SK-N-SH (cell line): ENCODE data around the gene TMTC4. TPM values are rescaled to one million over a fixed set of nuclear protein-coding genes. Genes with fewer than 3 reads are reported as not detected.

Experiments
- CTCF ChIA-PET: fragments of 300-600, 350-600 bp; formaldehyde crosslinking; extraction: SDS; loops from one replicate; lab custom pipeline; 2021; lab: Yijun Ruan, JAX
- POLR2A ChIA-PET: fragments of 350-600 bp; sonication (Branson Sonifier 250); formaldehyde crosslinking; extraction: SDS; loops from one replicate; lab custom pipeline; 2020; ENCODE audit warnings: antibody characterized with exemption, inconsistent platforms; lab: Yijun Ruan, JAX
- DNase-seq: peaks from one replicate; pipeline ENCODE4 v3.0.0; 2012
- H2AFZ ChIP-seq: fragments of 200-600 bp; sonication (generic); 2 replicates; pipeline ENCODE4 v1.8.1; 2016; ENCODE audit warnings: antibody characterized with exemption, mild to moderate bottlenecking, low read depth
- H3F3A ChIP-seq: fragments of 200-600 bp; sonication (generic); replicated peaks from 2 replicates; pipeline ENCODE3; 2016; ENCODE audit warnings: antibody characterized with exemption, mild to moderate bottlenecking; ENCODE audit not compliant: insufficient read depth
- H3K27ac ChIP-seq, 2 experiments: fragments of 200-500 bp in 1 of 2; fragments of 200-600 bp in 1 of 2; sonication (Bioruptor generic) in 1 of 2; sonication (generic), shearing (Covaris generic) in 1 of 2; 2 replicates each; pipeline versions ENCODE4 v1.5.1 to v1.6.1; 2014 to 2016; ENCODE audit warnings: low read depth in 2 of 2, inconsistent platforms in 1 of 2, low read length in 1 of 2, mild to moderate bottlenecking in 1 of 2, mixed read lengths in 1 of 2
- H3K27me3 ChIP-seq: fragments of 200-600 bp; sonication (generic), shearing (Covaris generic); 2 replicates; pipeline ENCODE4 v1.6.1; 2016; ENCODE audit warnings: mixed run types; ENCODE audit not compliant: insufficient read depth
- H3K36me3 ChIP-seq, 2 experiments: fragments of 200-500 bp in 1 of 2; fragments of 200-600 bp in 1 of 2; sonication (Bioruptor generic) in 1 of 2; sonication (generic) in 1 of 2; replicated peaks in 1 of 2; 2 replicates each; pipeline versions ENCODE3 to v1.5.1; 2014 to 2016; ENCODE audit warnings: low read length in 1 of 2, mild to moderate bottlenecking in 1 of 2; ENCODE audit not compliant: insufficient read depth in 2 of 2, control insufficient read depth in 1 of 2
- H3K4me1 ChIP-seq, 2 experiments: fragments of 200-500 bp in 1 of 2; fragments of 200-600 bp in 1 of 2; sonication (Bioruptor generic) in 1 of 2; sonication (generic), shearing (Covaris generic) in 1 of 2; 2 replicates each; pipeline versions ENCODE4 v1.5.1 to v1.6.1; 2014 to 2016; ENCODE audit warnings: low read depth in 1 of 2, low read length in 1 of 2, mixed run types in 1 of 2; ENCODE audit not compliant: insufficient read depth in 2 of 2, control insufficient read depth in 1 of 2
- H3K4me2 ChIP-seq: fragments of 200-600 bp; sonication (generic), shearing (Covaris generic); 2 replicates; pipeline ENCODE4 v1.6.1; 2017; ENCODE audit warnings: mixed run types
- H3K4me3 ChIP-seq, 2 experiments: fragments of 200-500 bp in 1 of 2; fragments of 200-600 bp in 1 of 2; sonication (Bioruptor generic) in 1 of 2; sonication (generic), shearing (Covaris generic) in 1 of 2; 2 replicates each; pipeline versions ENCODE4 v1.5.1 to v1.8.1; 2014 to 2016; ENCODE audit warnings: low read depth in 2 of 2, inconsistent platforms in 1 of 2, low read length in 1 of 2, mild to moderate bottlenecking in 1 of 2, mixed read lengths in 1 of 2, moderate library complexity in 1 of 2
- H3K79me2 ChIP-seq: fragments of 200-600 bp; sonication (generic); 2 replicates; pipeline ENCODE4 v1.8.1; 2017; ENCODE audit warnings: mild to moderate bottlenecking; ENCODE audit not compliant: insufficient read depth
- H3K9ac ChIP-seq: fragments of 200-600 bp; sonication (generic); 2 replicates; pipeline ENCODE4 v1.6.1; 2017; ENCODE audit warnings: mixed run types
- H3K9me2 ChIP-seq: fragments of 200-600 bp; sonication (generic); 2 replicates; pipeline ENCODE4 v1.6.1; 2017; ENCODE audit warnings: mixed run types
- H3K9me3 ChIP-seq: fragments of 200-600 bp; sonication (generic); 2 replicates; pipeline ENCODE4 v1.6.1; 2017; ENCODE audit warnings: mixed run types, mild to moderate bottlenecking, moderate library complexity
- H4K20me1 ChIP-seq: fragments of 200-600 bp; sonication (generic); 2 replicates; pipeline ENCODE4 v1.6.1; 2017; ENCODE audit warnings: mild to moderate bottlenecking, mixed run types; ENCODE audit not compliant: insufficient read depth
- ELF1 ChIP-seq: IDR thresholded peaks from 2 replicates; pipeline ENCODE4 v1.4.0; 2012
- EZH2phosphoT487 ChIP-seq: fragments of 200-600 bp; sonication (generic); IDR thresholded peaks from 2 replicates; pipeline ENCODE4 v1.6.1; 2017; ENCODE audit warnings: low read depth, mixed run types, mild to moderate bottlenecking, antibody characterized with exemption, moderate library complexity, borderline replicate concordance
- FOSL2 ChIP-seq: IDR thresholded peaks from 2 replicates; pipeline ENCODE4 v1.4.0; 2012; ENCODE audit warnings: low read depth, mild to moderate bottlenecking, moderate library complexity, borderline replicate concordance
- MAX ChIP-seq: IDR thresholded peaks from 2 replicates; pipeline ENCODE4 v1.4.0; 2012; ENCODE audit warnings: low read depth
- MEF2A ChIP-seq: IDR thresholded peaks from 2 replicates; pipeline ENCODE4 v1.4.0; 2012; ENCODE audit warnings: low read depth, borderline replicate concordance
- NRF1 ChIP-seq: IDR thresholded peaks from 2 replicates; pipeline ENCODE4 v1.6.1; 2012; ENCODE audit warnings: low read depth, mild to moderate bottlenecking, low read length
- POLR2AphosphoS5 ChIP-seq: IDR thresholded peaks from 2 replicates; pipeline ENCODE4 v1.6.1; 2012; ENCODE audit warnings: low read depth, low read length
- RCOR1 ChIP-seq: fragments of 150-350 bp; IDR thresholded peaks from 2 replicates; pipeline ENCODE4 v1.6.1; 2017; ENCODE audit warnings: antibody characterized with exemption, low read length
- REST ChIP-seq: IDR thresholded peaks from 2 replicates; pipeline ENCODE4 v1.6.1; 2012; ENCODE audit warnings: mild to moderate bottlenecking, low read depth, low read length, moderate library complexity
- RFX5 ChIP-seq: IDR thresholded peaks from 2 replicates; pipeline ENCODE4 v1.6.1; 2012; ENCODE audit warnings: mild to moderate bottlenecking, improper control_type of control experiment, low read length
- RXRA ChIP-seq: IDR thresholded peaks from 2 replicates; pipeline ENCODE4 v1.4.0; 2012; ENCODE audit warnings: low read depth, mild to moderate bottlenecking, borderline replicate concordance
- USF1 ChIP-seq: IDR thresholded peaks from 2 replicates; pipeline ENCODE4 v1.4.0; 2012; ENCODE audit warnings: low read depth, borderline replicate concordance
- USF2 ChIP-seq: fragments of 150-350 bp; IDR thresholded peaks from 2 replicates; pipeline ENCODE4 v1.6.1; 2017; ENCODE audit warnings: antibody characterized with exemption, low read length, low read depth, borderline replicate concordance
- YY1 ChIP-seq: IDR thresholded peaks from 2 replicates; pipeline ENCODE4 v1.4.0; 2012; ENCODE audit warnings: low read depth, mild to moderate bottlenecking
- ZBTB33 ChIP-seq: IDR thresholded peaks from 2 replicates; pipeline ENCODE4 v1.4.0; 2012; ENCODE audit warnings: low read depth, borderline replicate concordance
- WGBS: methylation state at CpG from one replicate; pipeline ENCODE4 v1.1.6; 2017; ENCODE audit warnings: low lambda C conversion rate; 5-methylcytosine and 5-hydroxymethylcytosine counted together
- polyA plus RNA-seq, 3 experiments: library from polyadenylated mRNA; depleted of rRNA; stranded (reverse); fragments of >200 nt; gene quantifications; 2 replicates each; pipeline ENCODE4 v1.2.3, GENCODE V29; 2012

The TMTC4 gene
- polyA plus RNA-seq, 1 of the 3 experiments (the other 2 are of a cell fraction): 22.3 TPM

- TF ChIP-seq MAX: no peak
- H3F3A ChIP-seq: no peaks in the 10 kb centered on the region
- H3K4me1 ChIP-seq: peaks cover 12 to 15% of the 10 kb centered on the region in 2 experiments; a peak in 3 of 4 replicates
- H3K4me3 ChIP-seq: peak overlapping the region; percentile 74 to 88
- peak overlapping the region; percentile 98 for H3K4me2 ChIP-seq
- H3K9me2 ChIP-seq: no peaks in the 10 kb centered on the region
- peak overlapping the region; percentile 29 to 87; a peak in 3 of 4 replicates for H3K27ac ChIP-seq
- peaks cover 41% of the 10 kb centered on the region; the same call in 1 of the 2 replicates for H3K79me2 ChIP-seq
- peak overlapping the region; percentile 52; the same call in 1 of the 2 replicates for H3K9ac ChIP-seq
- no peaks in the 10 kb centered on the region; the same call in 1 of the 2 replicates for H4K20me1 ChIP-seq
- no peaks in the 10 kb centered on the region for H3K27me3 ChIP-seq
- H3K9me3 ChIP-seq: no peaks in the 10 kb centered on the region
- peaks cover 0 to 12% of the 10 kb centered on the region in 2 experiments for H3K36me3 ChIP-seq
- CTCF ChIA-PET: no interaction called here
- no peak overlapping the region for H2AFZ ChIP-seq
- peak; percentile 62 for DNase-seq
- 35% methylated on average over 7 of the region's 11 CpGs for WGBS
- POLR2A ChIA-PET: no interaction called here
Observed at GRCh38 chr13:100673376-100673712, 1.3 kb downstream of the TMTC4 start.

GRCh38 chr13:100671389-100672182 is 3.0 kb downstream of the TMTC4 start:
- no peaks in the 10 kb centered on the region for H3K27me3 ChIP-seq
- TF ChIP-seq FOSL2: no peak
- TF ChIP-seq RCOR1: no peak
- no peak for TF ChIP-seq NRF1
- no peak for TF ChIP-seq RFX5
- no peak for TF ChIP-seq POLR2AphosphoS5
- TF ChIP-seq MEF2A: no peak
- TF ChIP-seq MAX: no peak
- no peak for TF ChIP-seq REST
- TF ChIP-seq ELF1: no peak
- TF ChIP-seq USF1: no peak
- no peak for TF ChIP-seq EZH2phosphoT487
- no peak for TF ChIP-seq ZBTB33
- no peak for TF ChIP-seq RXRA
- no peak for TF ChIP-seq USF2
- TF ChIP-seq YY1: no peak
- peaks cover 6 to 19% of the 10 kb centered on the region in 2 experiments for H3K36me3 ChIP-seq
- peaks cover 12 to 15% of the 10 kb centered on the region in 2 experiments; a peak in 3 of 4 replicates for H3K4me1 ChIP-seq
- H3K4me3 ChIP-seq: no peak overlapping the region
- CTCF ChIA-PET: no interaction called here
- 96% methylated on average over 11 of the region's 11 CpGs for WGBS
- H3F3A ChIP-seq: no peaks in the 10 kb centered on the region
- H3K9me3 ChIP-seq: no peaks in the 10 kb centered on the region
- H3K9ac ChIP-seq: no peak overlapping the region
- no peaks in the 10 kb centered on the region; the same call in 1 of the 2 replicates for H4K20me1 ChIP-seq
- POLR2A ChIA-PET: no interaction called here
- no peak overlapping the region for H2AFZ ChIP-seq
- no peak overlapping the region for H3K27ac ChIP-seq
- H3K4me2 ChIP-seq: no peak overlapping the region
- no peaks in the 10 kb centered on the region for H3K9me2 ChIP-seq
- DNase-seq: no peak
- H3K79me2 ChIP-seq: peaks cover 41% of the 10 kb centered on the region; the same call in 1 of the 2 replicates
